Measurements from ENCODE around the gene GAS2L2.

- no peak for TF ChIP-seq CTCF (IDR thresholded peaks at IDR 0.05; ENCODE audit: low read depth, low read length)
- TF ChIP-seq EZH2phosphoT487 (IDR thresholded peaks at IDR 0.05; ENCODE audit: low read depth) = no peak
These were observed 16.8 kb downstream of the GAS2L2 start for GRCh38 chr17:35736236-35736635.
